Measurements from ENCODE around the gene VPS13D. TPM values are rescaled to one million over a fixed set of nuclear protein-coding genes. Genes with fewer than 3 reads are reported as not detected.

The VPS13D gene
- total and polyA plus RNA-seq, 4 donors = 38.5 to 72.2 (median 46.0) TPM

DNA sequence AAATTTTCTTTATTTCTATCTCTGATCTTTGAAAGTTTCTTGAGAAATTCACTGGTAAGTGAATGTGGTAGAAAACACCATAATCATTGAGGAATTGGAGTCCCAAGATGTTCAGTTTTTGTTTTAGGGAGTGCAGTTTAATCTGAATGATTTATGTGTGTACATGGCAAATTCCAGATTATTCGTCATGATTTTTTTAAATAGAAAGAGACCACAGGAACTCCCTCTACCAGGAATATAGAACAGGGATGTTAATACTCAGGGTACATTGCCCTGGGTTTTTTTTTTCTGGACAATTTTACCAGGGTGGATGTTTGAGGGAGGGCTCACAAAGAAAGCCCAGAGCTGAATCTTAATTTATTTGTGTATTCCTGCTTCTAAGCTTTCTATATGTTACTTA is 109.0 kb downstream of the VPS13D start:
- Histone ChIP-seq H3K9me3 (ENCODE audit: control insufficient read depth, insufficient read depth, low read length) (no peaks in the 10 kb centered on the region), H3K36me3 (ENCODE audit: control insufficient read depth, insufficient read depth, low read length) (peaks cover 8% of the 10 kb centered on the region), H3K27ac (ENCODE audit: low read depth, low read length) (peak overlapping the region; percentile 61), H3K27me3 (ENCODE audit: control insufficient read depth, insufficient read depth, low read length) (no peaks in the 10 kb centered on the region), H3K4me3 (ENCODE audit: low read depth, low read length) (no peak overlapping the region), H3K4me1 (ENCODE audit: control insufficient read depth, insufficient read depth, low read length) (no peaks in the 10 kb centered on the region)
- WGBS (ENCODE audit: insufficient coverage) = no CpG with 5 or more reads among the region's 1 CpG
- no peak for DNase-seq (ENCODE audit: low read depth in 4 of 6, low spot score in 6 of 6)

DNA sequence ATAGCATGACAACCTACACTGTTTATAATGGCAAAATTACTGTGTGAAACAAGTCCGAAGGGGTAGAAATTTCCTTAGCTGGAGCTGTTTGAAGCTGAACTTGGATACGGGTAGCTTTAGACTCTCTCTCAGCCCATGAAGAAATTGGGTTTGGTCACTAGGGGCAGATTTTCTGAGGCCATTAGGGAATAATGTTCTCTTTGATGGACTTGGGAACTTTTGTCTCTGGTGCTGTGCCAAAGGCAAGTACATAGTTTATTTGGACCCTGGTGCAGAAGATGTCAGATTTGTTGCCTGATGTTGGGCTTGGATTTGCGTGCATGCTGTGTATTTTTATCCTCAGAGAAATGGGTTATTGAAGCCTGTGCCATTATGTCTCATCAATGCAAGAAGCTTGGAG is 109.6 kb downstream of the VPS13D start:
- no peaks in the 10 kb centered on the region for H3K9me3 ChIP-seq (ENCODE audit: control insufficient read depth, insufficient read depth, low read length)
- no peaks in the 10 kb centered on the region for H3K4me1 ChIP-seq (ENCODE audit: control insufficient read depth, insufficient read depth, low read length)
- DNase-seq (ENCODE audit: low read depth in 4 of 6, low spot score in 6 of 6) = peak in 3 of 6 donors; percentile 24 to 67 (median 39)
- peak overlapping the region; percentile 61 for H3K27ac ChIP-seq (ENCODE audit: low read depth, low read length)
- peaks cover 8% of the 10 kb centered on the region for H3K36me3 ChIP-seq (ENCODE audit: control insufficient read depth, insufficient read depth, low read length)
- H3K27me3 ChIP-seq (ENCODE audit: control insufficient read depth, insufficient read depth, low read length) = no peaks in the 10 kb centered on the region
- 24% methylated on average over 2 of the region's 3 CpGs for WGBS (ENCODE audit: insufficient coverage)
- H3K4me3 ChIP-seq (ENCODE audit: low read depth, low read length) = no peak overlapping the region

DNA sequence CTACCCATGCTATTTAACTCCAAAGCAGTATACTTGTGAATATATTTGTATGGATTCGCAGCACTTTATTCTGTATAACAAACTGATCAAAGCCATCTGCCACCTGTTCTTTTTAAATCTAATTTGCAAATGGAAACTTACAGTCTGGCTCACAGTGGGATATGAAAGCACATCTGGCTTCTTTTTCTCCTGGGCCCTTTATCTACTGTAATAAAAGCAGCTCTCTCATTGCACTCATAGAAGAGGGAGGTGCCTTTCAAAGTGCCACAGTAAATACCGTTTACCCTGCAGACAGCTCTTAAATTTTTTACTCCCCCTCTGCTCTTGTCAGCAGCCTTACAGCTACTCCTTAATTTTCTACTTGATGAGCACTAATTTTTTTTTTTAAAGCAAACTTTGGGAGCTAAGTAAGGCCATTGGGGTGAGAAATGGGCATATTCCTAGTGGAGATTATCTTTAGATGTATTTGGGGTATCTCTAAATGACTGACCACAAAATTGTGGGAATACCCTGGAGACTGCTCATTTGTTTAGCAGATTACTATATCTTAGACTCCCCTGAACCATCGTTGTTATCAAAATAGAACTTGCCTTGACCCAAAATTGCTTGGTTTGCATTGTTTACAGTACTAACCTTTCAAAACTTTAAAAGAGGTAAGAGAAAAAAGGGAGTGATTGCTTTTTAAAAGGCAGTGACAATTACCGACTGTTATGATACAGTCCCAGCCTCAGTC is 110.1 kb downstream of the VPS13D start:
- Histone ChIP-seq H3K27ac (ENCODE audit: low read depth, low read length) (peak overlapping the region; percentile 34), H3K27me3 (ENCODE audit: control insufficient read depth, insufficient read depth, low read length) (no peaks in the 10 kb centered on the region), H3K9me3 (ENCODE audit: control insufficient read depth, insufficient read depth, low read length) (no peaks in the 10 kb centered on the region), H3K36me3 (ENCODE audit: control insufficient read depth, insufficient read depth, low read length) (peaks cover 6% of the 10 kb centered on the region), H3K4me1 (ENCODE audit: control insufficient read depth, insufficient read depth, low read length) (peaks cover 3% of the 10 kb centered on the region), H3K4me3 (ENCODE audit: low read depth, low read length) (no peak overlapping the region)
- peak in 4 of 6 donors; percentile 21 to 95 (median 51) for DNase-seq (ENCODE audit: low read depth in 4 of 6, low spot score in 6 of 6)
- 67% methylated on average over 1 of the region's 4 CpGs for WGBS (ENCODE audit: insufficient coverage)

DNA sequence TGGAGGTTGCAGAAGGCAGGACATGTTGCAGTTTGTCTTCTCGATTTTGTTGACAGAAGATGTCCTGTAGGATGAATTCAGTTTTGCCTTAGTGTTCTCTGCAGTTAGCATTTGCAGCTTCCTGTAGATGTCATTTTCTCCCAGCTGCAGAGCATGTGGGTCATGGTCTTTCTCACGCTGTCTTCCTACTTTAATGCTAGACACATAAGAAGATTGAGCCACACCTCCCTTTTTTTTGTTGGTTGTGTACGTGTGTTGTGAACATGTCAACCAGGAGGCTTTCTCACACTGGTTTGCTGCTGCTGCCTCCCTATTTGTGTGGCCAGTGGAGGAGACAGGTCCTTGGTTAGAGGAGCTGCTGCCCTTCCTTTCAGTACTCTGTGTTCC is 110.7 kb downstream of the VPS13D start:
- Histone ChIP-seq H3K27me3 (ENCODE audit: control insufficient read depth, insufficient read depth, low read length) (no peaks in the 10 kb centered on the region), H3K4me1 (ENCODE audit: control insufficient read depth, insufficient read depth, low read length) (peaks cover 3% of the 10 kb centered on the region), H3K4me3 (ENCODE audit: low read depth, low read length) (no peak overlapping the region), H3K27ac (ENCODE audit: low read depth, low read length) (peak overlapping the region; percentile 17), H3K9me3 (ENCODE audit: control insufficient read depth, insufficient read depth, low read length) (no peaks in the 10 kb centered on the region), H3K36me3 (ENCODE audit: control insufficient read depth, insufficient read depth, low read length) (peaks cover 4% of the 10 kb centered on the region)
- DNase-seq (ENCODE audit: low read depth in 4 of 6, low spot score in 6 of 6) = no peak
- WGBS (ENCODE audit: insufficient coverage) = 62% methylated on average over 1 of the region's 3 CpGs

DNA sequence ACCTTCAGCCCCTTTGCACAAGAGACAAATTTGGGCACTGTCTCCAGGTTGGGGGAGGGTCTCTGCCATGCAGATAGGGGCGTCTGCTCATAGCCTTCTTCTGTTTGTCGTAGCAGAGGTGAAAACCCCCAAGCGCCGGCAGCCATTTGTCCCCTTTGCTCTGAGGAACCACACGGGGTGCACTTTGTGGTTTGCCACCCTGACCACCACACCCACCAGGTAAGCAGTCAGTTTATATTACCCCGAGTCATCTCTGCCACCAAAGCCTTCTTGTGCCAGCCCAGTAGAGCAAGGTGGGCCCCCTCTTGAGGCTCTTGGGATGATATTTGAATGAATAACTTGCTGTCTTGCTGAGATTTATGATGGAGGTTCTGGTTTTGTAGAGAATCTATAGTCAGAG is 111.8 kb downstream of the VPS13D start:
- Histone ChIP-seq H3K9me3 (ENCODE audit: control insufficient read depth, insufficient read depth, low read length) (no peaks in the 10 kb centered on the region), H3K4me3 (ENCODE audit: low read depth, low read length) (no peak overlapping the region), H3K4me1 (ENCODE audit: control insufficient read depth, insufficient read depth, low read length) (peaks cover 3% of the 10 kb centered on the region), H3K27ac (ENCODE audit: low read depth, low read length) (no peak overlapping the region), H3K36me3 (ENCODE audit: control insufficient read depth, insufficient read depth, low read length) (peaks cover 6% of the 10 kb centered on the region), H3K27me3 (ENCODE audit: control insufficient read depth, insufficient read depth, low read length) (no peaks in the 10 kb centered on the region)
- DNase-seq (ENCODE audit: low read depth in 4 of 6, low spot score in 6 of 6) = no peak
- 78% methylated on average over 4 of the region's 6 CpGs for WGBS (ENCODE audit: insufficient coverage)

GRCh38 chr1:12342401-12343003 is 112.7 kb downstream of the VPS13D start:
- peaks cover 6% of the 10 kb centered on the region for H3K36me3 ChIP-seq (ENCODE audit: control insufficient read depth, insufficient read depth, low read length)
- no peaks in the 10 kb centered on the region for H3K27me3 ChIP-seq (ENCODE audit: control insufficient read depth, insufficient read depth, low read length)
- H3K4me3 ChIP-seq (ENCODE audit: low read depth, low read length) = no peak overlapping the region
- no peak for DNase-seq (ENCODE audit: low read depth in 4 of 6, low spot score in 6 of 6)
- peak overlapping the region; percentile 34 for H3K27ac ChIP-seq (ENCODE audit: low read depth, low read length)
- H3K4me1 ChIP-seq (ENCODE audit: control insufficient read depth, insufficient read depth, low read length) = peaks cover 3% of the 10 kb centered on the region
- WGBS (ENCODE audit: insufficient coverage) = 51% methylated on average over 7 of the region's 8 CpGs
- H3K9me3 ChIP-seq (ENCODE audit: control insufficient read depth, insufficient read depth, low read length) = no peaks in the 10 kb centered on the region

GRCh38 chr1:12343823-12344487 is 114.1 kb downstream of the VPS13D start:
- peaks cover 3% of the 10 kb centered on the region for H3K4me1 ChIP-seq (ENCODE audit: control insufficient read depth, insufficient read depth, low read length)
- no peaks in the 10 kb centered on the region for H3K9me3 ChIP-seq (ENCODE audit: control insufficient read depth, insufficient read depth, low read length)
- peaks cover 10% of the 10 kb centered on the region for H3K36me3 ChIP-seq (ENCODE audit: control insufficient read depth, insufficient read depth, low read length)
- H3K27me3 ChIP-seq (ENCODE audit: control insufficient read depth, insufficient read depth, low read length) = no peaks in the 10 kb centered on the region
- no peak overlapping the region for H3K4me3 ChIP-seq (ENCODE audit: low read depth, low read length)
- no peak overlapping the region for H3K27ac ChIP-seq (ENCODE audit: low read depth, low read length)
- no peak for DNase-seq (ENCODE audit: low read depth in 4 of 6, low spot score in 6 of 6)
- 57% methylated on average over 1 of the region's 2 CpGs for WGBS (ENCODE audit: insufficient coverage)

- H3K4me3 ChIP-seq (ENCODE audit: low read depth, low read length) = no peak overlapping the region
- no peak for DNase-seq (ENCODE audit: low read depth in 4 of 6, low spot score in 6 of 6)
- no peaks in the 10 kb centered on the region for H3K27me3 ChIP-seq (ENCODE audit: control insufficient read depth, insufficient read depth, low read length)
- no peaks in the 10 kb centered on the region for H3K9me3 ChIP-seq (ENCODE audit: control insufficient read depth, insufficient read depth, low read length)
- H3K36me3 ChIP-seq (ENCODE audit: control insufficient read depth, insufficient read depth, low read length) = peaks cover 17% of the 10 kb centered on the region
- peak overlapping the region; percentile 17 for H3K27ac ChIP-seq (ENCODE audit: low read depth, low read length)
- H3K4me1 ChIP-seq (ENCODE audit: control insufficient read depth, insufficient read depth, low read length) = peaks cover 3% of the 10 kb centered on the region
- WGBS (ENCODE audit: insufficient coverage) = 68% methylated on average over 3 of the region's 9 CpGs
These were observed 114.9 kb downstream of the VPS13D start for GRCh38 chr1:12344596-12345349.

DNA sequence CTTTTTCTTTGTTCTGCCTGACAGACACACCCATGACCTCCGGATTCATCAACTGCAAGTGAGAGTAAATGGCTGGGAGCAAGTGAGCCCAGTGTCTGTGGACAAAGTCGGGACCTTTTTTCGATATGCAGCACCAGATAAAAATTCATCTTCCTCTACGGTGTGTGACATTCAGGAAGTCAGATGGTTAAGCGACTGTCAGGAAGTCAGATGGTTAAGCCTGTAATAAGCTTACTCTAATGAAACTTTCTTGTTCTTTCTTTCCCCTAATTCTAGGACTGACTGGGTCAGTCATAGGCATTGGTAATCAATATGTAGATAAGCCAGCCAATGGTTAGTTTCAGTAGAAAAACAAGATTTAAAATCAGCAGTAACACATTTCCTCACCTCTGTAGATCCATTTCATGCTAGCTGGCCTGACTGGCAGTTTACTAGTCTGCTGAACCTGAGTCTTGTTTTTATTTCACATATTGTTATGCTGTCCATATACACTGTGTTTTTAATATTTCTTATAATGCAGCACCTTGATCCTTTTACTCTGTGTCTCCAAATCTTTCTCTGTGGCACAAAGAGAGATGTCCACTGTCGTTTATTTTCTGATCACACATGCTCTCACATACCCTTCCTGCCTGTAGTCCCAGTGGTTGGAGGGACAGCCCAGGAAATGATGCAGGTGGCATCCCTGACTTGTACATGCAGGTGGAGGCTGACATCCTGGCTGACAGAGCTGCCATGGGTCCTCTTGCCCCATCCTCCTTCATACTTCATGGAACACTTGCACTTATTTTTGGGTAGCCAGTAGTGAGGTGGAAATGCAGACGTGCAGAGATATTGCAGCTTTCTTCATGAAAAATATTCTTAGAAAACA is 115.8 kb downstream of the VPS13D start:
- H3K27ac ChIP-seq (ENCODE audit: low read depth, low read length) = no peak overlapping the region

More for the DNA sequence above, 115.8 kb downstream of the VPS13D start:
- Histone ChIP-seq H3K4me1 (ENCODE audit: control insufficient read depth, insufficient read depth, low read length) (peaks cover 3% of the 10 kb centered on the region), H3K4me3 (ENCODE audit: low read depth, low read length) (no peak overlapping the region), H3K27me3 (ENCODE audit: control insufficient read depth, insufficient read depth, low read length) (no peaks in the 10 kb centered on the region), H3K36me3 (ENCODE audit: control insufficient read depth, insufficient read depth, low read length) (peaks cover 17% of the 10 kb centered on the region), H3K9me3 (ENCODE audit: control insufficient read depth, insufficient read depth, low read length) (peaks cover 4% of the 10 kb centered on the region)
- DNase-seq (ENCODE audit: low read depth in 4 of 6, low spot score in 6 of 6) = no peak
- 70% methylated on average over 3 of the region's 7 CpGs for whole genome bisulfite sequencing (ENCODE audit: insufficient coverage)
